ENCODE measurements around the gene ABCC8.

The ABCC8 gene

DNA sequence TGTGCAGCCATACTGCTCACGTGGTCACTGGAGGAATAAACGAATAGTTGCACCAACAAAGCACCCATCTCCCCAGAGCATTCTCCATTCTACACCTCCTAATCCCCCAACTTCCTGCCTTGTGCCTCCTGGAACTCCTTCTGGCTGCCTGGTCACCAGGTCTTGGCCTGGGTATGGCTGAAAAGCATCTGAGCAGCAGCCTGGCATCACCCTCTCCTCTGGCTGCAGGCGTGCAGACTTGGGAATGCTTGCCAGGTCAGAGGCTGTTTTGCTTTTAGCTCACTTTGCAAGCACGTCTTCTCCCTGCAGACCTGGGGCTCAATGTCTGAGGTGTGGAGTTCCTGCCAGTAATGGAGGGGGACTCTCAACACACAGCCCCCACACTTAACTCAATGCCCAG lies 54.9 kb downstream of the ABCC8 start:
- Mint-ChIP-seq H3K36me3 (ENCODE audit: low read depth) (no peaks in the 10 kb centered on the region), H3K27ac (no peak overlapping the region), H3K4me3 (no peak overlapping the region), H3K27me3 (peaks cover 2% of the 10 kb centered on the region), H3K9me3 (no peaks in the 10 kb centered on the region), H3K4me1 (ENCODE audit: low read depth) (no peaks in the 10 kb centered on the region)
- intact Hi-C loops (cut with micrococcal nuclease) = no loop called here

DNA sequence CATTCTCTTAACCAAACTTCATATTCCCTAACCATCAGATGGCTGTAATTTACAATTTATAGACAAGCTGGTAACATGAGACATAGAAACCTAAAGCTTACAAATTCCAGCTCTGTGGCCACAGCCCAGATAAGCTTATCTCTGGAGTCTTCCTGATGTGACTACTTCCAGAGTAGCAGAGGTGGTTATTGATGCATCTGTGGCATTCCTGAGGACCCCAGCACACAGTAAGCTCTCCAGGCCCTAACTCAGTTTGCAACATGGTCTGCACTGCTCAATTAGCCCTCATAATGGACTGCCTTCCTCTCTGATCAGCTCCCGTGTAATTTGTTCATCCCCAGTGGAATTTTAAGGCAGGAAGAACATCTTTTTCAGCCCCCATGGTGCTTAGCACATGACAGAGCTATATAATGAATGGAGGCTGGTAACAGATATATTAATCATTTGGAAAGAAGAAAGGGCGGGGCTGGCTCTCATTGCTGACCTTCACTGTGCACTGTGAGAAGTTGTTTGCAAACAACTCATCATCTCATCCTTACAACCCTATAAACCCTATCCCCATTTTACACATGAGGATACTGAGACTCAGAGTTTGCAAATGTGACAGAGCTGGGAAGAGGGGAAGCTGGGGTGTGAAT lies 58.1 kb downstream of the ABCC8 start:
- intact Hi-C loops (cut with micrococcal nuclease) = no loop called here
- no peak overlapping the region for H3K27ac Mint-ChIP-seq
- peaks cover 2% of the 10 kb centered on the region for H3K27me3 Mint-ChIP-seq
- no peaks in the 10 kb centered on the region for H3K9me3 Mint-ChIP-seq
- H3K36me3 Mint-ChIP-seq (ENCODE audit: low read depth) = no peaks in the 10 kb centered on the region
- no peaks in the 10 kb centered on the region for H3K4me1 Mint-ChIP-seq (ENCODE audit: low read depth)
- H3K4me3 Mint-ChIP-seq = no peak overlapping the region

DNA sequence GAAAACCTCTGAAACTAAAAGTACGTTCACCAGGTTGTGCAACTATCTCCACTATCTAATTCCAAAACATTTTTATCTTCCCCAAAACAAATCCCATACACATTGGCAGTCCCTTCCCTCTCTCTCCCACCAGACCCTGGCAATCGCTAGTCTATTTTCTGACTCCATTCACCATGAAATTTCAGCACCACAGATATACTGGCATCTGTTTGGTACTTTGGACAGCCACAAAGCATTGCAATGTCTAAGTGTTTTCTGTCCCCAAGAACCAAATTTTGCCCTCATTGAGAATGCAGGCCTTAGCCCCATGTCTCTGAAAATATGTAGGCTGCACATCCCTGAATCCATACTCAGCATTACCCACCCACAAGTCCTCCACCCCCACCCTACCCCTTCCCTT lies 60.2 kb downstream of the ABCC8 start:
- H3K9me3 Mint-ChIP-seq = no peaks in the 10 kb centered on the region
- no peaks in the 10 kb centered on the region for H3K36me3 Mint-ChIP-seq (ENCODE audit: low read depth)
- no peaks in the 10 kb centered on the region for H3K4me1 Mint-ChIP-seq (ENCODE audit: low read depth)
- H3K4me3 Mint-ChIP-seq = no peak overlapping the region
- peaks cover 4% of the 10 kb centered on the region for H3K27me3 Mint-ChIP-seq
- no peak overlapping the region for H3K27ac Mint-ChIP-seq
- intact Hi-C loops (cut with micrococcal nuclease) = no loop called here

DNA sequence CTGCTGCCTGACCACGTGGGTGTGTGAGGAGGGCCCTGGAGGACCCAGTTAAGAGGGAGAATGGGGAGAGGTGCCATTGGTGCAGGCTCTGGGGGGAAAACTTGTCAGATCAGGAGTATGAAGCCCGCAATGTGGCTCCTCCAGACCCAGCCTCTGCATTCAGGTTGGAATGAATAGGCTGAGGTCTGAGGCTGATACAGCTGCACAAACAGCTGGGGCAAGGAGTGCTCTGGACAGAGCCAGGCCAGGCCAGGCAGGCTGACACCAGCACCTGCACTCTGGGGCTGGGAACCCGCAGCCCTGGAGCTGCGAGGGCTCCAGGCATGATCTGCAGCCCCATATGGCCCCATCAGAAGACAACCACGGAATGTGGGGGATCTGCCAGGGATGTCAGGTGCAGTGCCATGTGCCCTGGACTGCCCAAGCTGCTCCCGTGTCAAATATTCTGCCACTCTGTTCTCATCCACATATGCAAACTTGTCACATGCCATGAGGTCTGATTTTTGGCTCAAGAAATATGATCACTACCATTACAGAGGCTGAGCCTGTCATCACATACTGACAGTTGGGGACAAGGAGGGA lies 61.0 kb downstream of the ABCC8 start:
- intact Hi-C loops (cut with micrococcal nuclease) = no loop called here
- H3K9me3 Mint-ChIP-seq = no peaks in the 10 kb centered on the region
- peaks cover 4% of the 10 kb centered on the region for H3K27me3 Mint-ChIP-seq
- no peak overlapping the region for H3K27ac Mint-ChIP-seq
- no peak overlapping the region for H3K4me3 Mint-ChIP-seq
- no peaks in the 10 kb centered on the region for H3K36me3 Mint-ChIP-seq (ENCODE audit: low read depth)
- peaks cover 6% of the 10 kb centered on the region for H3K4me1 Mint-ChIP-seq (ENCODE audit: low read depth)

DNA sequence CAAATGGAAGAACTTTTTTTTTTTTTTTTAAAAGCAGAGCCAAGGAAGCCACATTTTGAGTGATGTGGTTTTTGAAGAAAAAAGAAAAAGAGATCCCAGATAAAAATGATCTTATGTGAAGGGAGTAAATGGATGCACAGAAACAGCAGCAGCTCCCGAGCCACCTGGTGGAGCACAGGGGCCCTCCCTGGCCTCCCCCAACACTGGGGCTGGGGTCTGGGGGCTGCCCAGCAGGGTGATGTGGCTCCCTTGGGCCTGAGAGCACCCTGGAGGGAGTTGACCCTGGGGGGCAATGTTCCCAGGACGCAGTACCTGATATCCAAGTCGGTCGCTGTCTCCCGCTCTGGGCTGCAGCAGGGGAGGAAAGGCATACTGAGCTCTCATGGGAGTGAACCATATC lies 61.7 kb downstream of the ABCC8 start:
- H3K27ac Mint-ChIP-seq = no peak overlapping the region
- H3K4me1 Mint-ChIP-seq (ENCODE audit: low read depth) = peaks cover 6% of the 10 kb centered on the region
- H3K4me3 Mint-ChIP-seq = no peak overlapping the region
- peaks cover 4% of the 10 kb centered on the region for H3K27me3 Mint-ChIP-seq
- no peaks in the 10 kb centered on the region for H3K36me3 Mint-ChIP-seq (ENCODE audit: low read depth)
- intact Hi-C loops (cut with micrococcal nuclease) = no loop called here
- no peaks in the 10 kb centered on the region for H3K9me3 Mint-ChIP-seq

DNA sequence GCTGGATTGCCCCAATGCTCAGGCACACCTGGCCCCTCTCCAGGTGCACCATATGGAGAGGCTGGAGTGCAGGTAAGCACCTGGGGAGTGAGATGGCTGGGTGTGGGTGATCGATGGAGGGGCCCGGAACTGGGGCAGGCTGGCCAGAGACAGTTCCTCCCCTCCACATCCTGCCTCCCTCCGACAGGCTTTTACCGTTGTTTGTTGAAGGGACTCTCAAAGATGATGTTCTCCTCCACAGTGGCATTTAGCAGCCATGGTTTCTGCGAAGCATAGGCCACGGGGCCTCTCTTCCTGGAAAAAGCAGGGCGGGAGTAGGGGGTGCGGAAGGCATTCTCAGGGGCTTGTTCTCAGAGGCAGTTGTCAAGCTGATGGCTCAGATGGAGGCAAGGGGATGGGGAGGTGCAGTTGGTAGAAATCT lies 62.3 kb downstream of the ABCC8 start:
- Mint-ChIP-seq H3K4me3 (no peak overlapping the region), H3K4me1 (ENCODE audit: low read depth) (peaks cover 6% of the 10 kb centered on the region), H3K9me3 (no peaks in the 10 kb centered on the region), H3K27ac (no peak overlapping the region), H3K36me3 (ENCODE audit: low read depth) (no peaks in the 10 kb centered on the region), H3K27me3 (peaks cover 2% of the 10 kb centered on the region)
- intact Hi-C loops (cut with micrococcal nuclease) = no loop called here

DNA sequence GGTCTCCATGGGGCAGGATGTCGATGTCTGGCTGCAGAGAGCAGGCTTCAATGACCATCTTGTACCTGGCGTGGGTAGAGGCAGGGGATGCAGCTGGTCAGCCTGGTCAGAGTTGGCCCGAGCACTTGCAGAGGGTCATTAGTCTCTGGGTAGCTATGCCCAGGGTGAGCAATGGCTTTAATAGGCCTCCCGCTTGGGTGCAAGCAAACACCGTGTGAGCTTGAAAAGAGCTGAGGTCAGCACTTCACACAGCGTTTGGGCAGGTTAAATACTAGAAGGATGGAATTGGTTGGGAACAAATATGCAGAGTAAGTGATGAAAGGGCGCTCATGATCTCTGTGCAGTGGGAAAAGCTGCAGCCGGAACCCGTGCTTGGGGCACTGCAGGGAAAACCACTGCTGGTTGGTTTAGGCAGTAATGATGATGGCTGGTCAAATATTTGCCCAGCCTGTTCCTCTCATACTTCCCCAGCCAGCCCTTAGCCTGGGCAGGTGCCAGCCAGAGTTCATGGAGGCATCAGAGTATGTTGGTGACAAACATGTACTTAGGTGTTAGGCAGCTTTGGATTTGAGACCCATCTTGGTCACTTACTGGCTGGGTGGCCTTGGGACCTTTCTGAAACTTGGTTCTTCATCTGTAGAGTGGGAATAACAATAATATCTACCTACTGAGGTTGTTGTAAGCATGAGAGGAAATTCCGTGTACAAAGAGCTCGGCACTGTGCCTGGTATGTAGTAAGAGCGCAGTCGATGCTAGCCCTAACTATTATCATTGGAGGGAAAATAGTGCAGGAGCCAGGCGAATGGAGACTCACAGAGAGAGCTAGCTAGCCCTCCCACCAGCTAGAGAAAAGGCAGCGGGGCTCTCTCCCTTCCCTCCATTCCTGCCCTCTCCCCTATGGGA lies 63.0 kb downstream of the ABCC8 start:
- Mint-ChIP-seq H3K27ac (no peak overlapping the region), H3K27me3 (peaks cover 2% of the 10 kb centered on the region), H3K4me3 (no peak overlapping the region), H3K4me1 (ENCODE audit: low read depth) (peaks cover 6% of the 10 kb centered on the region), H3K36me3 (ENCODE audit: low read depth) (no peaks in the 10 kb centered on the region), H3K9me3 (no peaks in the 10 kb centered on the region)
- intact Hi-C loops (cut with micrococcal nuclease) = no loop called here

DNA sequence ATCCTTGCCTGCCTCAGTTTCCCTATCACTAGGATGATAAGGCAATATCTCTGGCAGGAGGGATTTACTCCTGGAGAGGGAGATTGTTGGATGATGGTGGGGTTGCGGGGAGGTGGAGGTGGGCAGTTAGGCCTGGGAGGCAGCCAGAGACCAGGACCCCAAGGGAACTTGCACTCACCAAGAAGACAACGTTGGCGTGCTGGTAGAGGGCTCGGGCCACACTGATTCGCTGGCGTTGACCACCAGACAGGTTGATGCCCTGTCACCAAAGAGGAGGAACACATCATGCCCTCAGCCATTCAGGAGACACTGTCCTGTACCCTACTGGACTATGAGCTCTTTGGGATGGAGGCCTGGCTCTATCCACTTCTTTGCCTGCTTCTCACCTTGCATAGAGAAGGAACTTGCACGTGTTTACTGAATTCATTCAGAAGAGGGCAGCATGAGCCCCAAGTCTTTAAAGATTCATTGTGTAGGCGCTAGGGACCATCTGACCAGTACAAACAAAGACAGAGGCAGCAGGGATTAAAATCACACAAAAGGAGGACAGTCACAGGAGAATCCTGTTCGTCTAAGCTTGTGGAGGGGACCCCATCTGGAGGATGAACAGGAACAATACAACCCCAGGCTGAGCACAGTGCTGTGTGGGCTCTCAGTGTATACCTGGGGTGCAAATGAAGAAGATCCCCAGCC lies 64.0 kb downstream of the ABCC8 start:
- H3K27ac Mint-ChIP-seq = no peak overlapping the region
- intact Hi-C loops (cut with micrococcal nuclease) = no loop called here
- no peak overlapping the region for H3K4me3 Mint-ChIP-seq
- H3K36me3 Mint-ChIP-seq (ENCODE audit: low read depth) = no peaks in the 10 kb centered on the region
- peaks cover 6% of the 10 kb centered on the region for H3K4me1 Mint-ChIP-seq (ENCODE audit: low read depth)
- H3K27me3 Mint-ChIP-seq = peaks cover 2% of the 10 kb centered on the region
- no peaks in the 10 kb centered on the region for H3K9me3 Mint-ChIP-seq

DNA sequence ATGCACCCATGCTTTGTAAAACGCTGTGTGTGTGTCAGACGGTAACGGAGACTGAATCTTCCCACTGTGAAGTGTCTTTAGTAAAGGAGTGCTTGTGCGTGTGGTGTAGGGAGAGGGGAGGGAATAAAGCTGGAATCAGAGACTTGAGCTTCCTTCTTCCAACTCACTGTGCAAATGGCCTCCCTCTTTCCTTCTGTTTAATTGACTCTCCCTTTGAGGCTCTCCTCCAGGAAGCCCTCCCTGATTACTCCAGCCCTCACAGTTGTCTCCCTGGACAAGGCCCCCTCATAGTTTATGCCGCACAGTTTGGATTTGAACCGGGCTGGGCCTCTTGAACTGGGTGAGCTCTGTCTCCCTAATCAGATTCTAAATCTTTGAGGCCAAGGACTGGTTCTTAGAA lies 65.2 kb downstream of the ABCC8 start:
- intact Hi-C loops (cut with micrococcal nuclease) = no loop called here
- Mint-ChIP-seq H3K4me3 (no peak overlapping the region), H3K9me3 (no peaks in the 10 kb centered on the region), H3K27me3 (peaks cover 2% of the 10 kb centered on the region), H3K27ac (no peak overlapping the region), H3K36me3 (ENCODE audit: low read depth) (no peaks in the 10 kb centered on the region), H3K4me1 (ENCODE audit: low read depth) (peaks cover 12% of the 10 kb centered on the region)

DNA sequence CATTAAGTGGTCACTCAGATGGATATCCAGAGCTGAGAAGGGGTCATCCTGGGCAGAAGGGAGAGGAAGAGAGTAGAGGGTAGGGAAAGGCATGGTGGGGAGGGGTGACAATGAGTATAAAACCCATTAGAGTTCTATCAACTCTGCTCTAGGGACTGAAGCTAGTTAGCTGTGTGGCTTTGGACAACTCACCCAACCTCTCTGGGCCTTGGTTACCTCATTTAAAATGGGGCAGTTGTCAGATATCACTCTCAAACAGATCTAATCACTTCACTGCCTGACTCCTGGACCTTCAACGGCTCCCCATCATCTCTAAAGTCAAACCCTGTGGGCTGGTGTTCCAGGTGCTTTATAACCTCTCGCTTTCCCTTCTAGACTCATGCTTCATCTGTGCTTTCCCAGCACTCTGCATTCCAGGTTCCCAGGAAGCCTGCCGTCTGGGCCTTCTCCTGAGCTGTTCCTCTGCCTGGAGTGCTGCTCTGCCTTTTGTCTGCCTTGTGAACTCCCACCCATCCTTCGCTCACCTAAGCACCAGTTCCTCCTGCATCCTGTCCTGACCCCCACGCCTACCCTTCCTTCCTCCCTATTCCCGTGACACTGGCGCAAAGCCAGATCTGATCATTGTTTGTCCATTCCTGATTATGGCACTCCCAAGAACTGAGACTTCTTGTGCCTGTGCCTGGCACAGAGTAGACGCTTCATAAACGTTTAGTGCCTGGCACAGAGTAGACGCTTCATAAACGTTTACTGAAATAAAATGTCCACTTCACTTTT lies 65.9 kb downstream of the ABCC8 start:
- Mint-ChIP-seq H3K9me3 (no peaks in the 10 kb centered on the region), H3K4me1 (ENCODE audit: low read depth) (peaks cover 14% of the 10 kb centered on the region), H3K36me3 (ENCODE audit: low read depth) (no peaks in the 10 kb centered on the region), H3K4me3 (no peak overlapping the region), H3K27ac (no peak overlapping the region), H3K27me3 (peaks cover 2% of the 10 kb centered on the region)
- intact Hi-C loops (cut with micrococcal nuclease) = no loop called here

DNA sequence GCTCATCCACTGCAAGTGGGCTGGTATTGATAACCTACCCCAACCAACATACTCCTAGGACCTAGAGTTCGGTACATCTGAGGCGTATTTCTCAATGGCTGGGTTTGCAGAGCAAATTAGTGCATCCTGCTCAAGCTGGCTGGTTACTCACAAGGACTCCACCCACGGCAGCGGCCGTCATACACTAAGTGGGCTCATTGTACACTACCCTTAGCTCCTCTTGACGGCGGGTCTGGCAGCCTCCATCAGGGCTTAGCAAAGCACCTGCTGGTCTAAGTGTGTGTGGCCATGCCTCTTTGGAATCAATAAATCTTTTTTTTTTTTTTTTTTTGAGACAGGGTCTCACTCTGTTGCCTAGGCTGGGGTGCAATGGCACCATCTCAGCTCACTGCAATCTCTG lies 68.0 kb downstream of the ABCC8 start:
- Mint-ChIP-seq H3K4me3 (no peak overlapping the region), H3K27me3 (peaks cover 2% of the 10 kb centered on the region), H3K36me3 (ENCODE audit: low read depth) (no peaks in the 10 kb centered on the region), H3K27ac (no peak overlapping the region), H3K9me3 (no peaks in the 10 kb centered on the region), H3K4me1 (ENCODE audit: low read depth) (peaks cover 23% of the 10 kb centered on the region)
- intact Hi-C loops (cut with micrococcal nuclease) = no loop called here

DNA sequence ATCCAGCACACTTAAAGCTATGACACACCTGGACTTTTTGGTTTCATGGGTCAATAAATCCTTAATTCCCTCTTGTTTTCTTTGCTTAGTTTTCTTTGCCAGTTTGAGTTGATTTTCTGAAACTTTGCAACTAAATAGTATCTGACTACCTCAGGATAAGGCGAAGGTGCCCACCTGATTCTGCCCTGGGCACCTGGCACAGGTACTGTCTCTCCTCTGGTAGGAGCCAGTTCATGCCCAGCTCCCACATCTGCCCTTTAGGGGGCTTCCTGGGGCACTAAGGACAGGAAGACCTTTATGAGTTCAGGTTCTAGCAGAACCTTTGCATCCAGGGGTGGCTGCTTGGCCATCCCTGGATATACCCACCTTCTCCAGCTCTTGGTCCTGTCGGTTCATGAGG lies 68.6 kb downstream of the ABCC8 start:
- Mint-ChIP-seq H3K27me3 (no peaks in the 10 kb centered on the region), H3K4me1 (ENCODE audit: low read depth) (peaks cover 23% of the 10 kb centered on the region), H3K9me3 (no peaks in the 10 kb centered on the region), H3K27ac (no peak overlapping the region), H3K36me3 (ENCODE audit: low read depth) (no peaks in the 10 kb centered on the region), H3K4me3 (no peak overlapping the region)
- intact Hi-C loops (cut with micrococcal nuclease) = no loop called here

DNA sequence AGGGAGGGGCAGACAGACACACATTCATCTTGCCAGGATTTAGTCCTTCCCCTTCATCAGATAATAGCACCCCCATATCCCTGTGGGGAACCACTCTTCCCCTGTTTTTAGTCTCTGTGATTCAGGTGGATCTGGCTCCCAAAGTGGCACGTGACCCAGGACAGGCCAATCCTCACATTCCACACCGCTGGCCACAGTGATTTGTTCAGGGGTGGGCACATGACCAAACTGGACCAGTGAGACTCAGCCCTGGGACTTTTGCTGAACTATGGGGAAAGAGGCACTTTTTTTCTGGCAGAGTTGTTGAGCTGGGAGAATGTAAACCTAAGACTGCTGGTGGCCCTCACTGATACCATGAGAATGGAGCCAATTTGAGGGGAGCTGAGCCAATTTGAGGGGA lies 69.1 kb downstream of the ABCC8 start:
- intact Hi-C loops (cut with micrococcal nuclease) = no loop called here
- peaks cover 23% of the 10 kb centered on the region for H3K4me1 Mint-ChIP-seq (ENCODE audit: low read depth)
- no peaks in the 10 kb centered on the region for H3K27me3 Mint-ChIP-seq
- no peak overlapping the region for H3K4me3 Mint-ChIP-seq
- no peaks in the 10 kb centered on the region for H3K9me3 Mint-ChIP-seq
- peak overlapping the region; percentile 19 for H3K27ac Mint-ChIP-seq
- H3K36me3 Mint-ChIP-seq (ENCODE audit: low read depth) = no peaks in the 10 kb centered on the region

Measured in dendritic cell treated with granulocyte-macrophage colony-stimulating factor and Interleukin-4, amounts not matched to agents 40 ng/mL and 50 ng/mL, for 4 days (primary cell).